Measurements from ENCODE around the gene DENND5A. TPM values are rescaled to one million over a fixed set of nuclear protein-coding genes. Genes with fewer than 3 reads are reported as not detected.

The DENND5A gene
- total RNA-seq, 3 donors from 2014 or later: 8.3 to 75.7 (median 17.3) TPM

GRCh38 chr11:9219572-9219971 is 45.6 kb downstream of the DENND5A start:
- no peak for DNase-seq
- H3K4me1 ChIP-seq (ENCODE audit: low read depth): peaks cover 4% of the 10 kb centered on the region
- intact Hi-C loops (cut with DNase I, micrococcal nuclease): no loop called here
- no peak for ATAC-seq
- no peaks in the 10 kb centered on the region for H3K9me3 ChIP-seq
- no peak overlapping the region for H3K4me3 ChIP-seq
- no peak for TF ChIP-seq CTCF (IDR thresholded peaks at IDR 0.05)
- no peaks in the 10 kb centered on the region for H3K36me3 ChIP-seq (ENCODE audit: low read depth)

- ATAC-seq: no peak
These were observed 46.0 kb downstream of the DENND5A start for GRCh38 chr11:9219115-9219514.

GRCh38 chr11:9214765-9215164 is 50.4 kb downstream of the DENND5A start:
- ATAC-seq: no peak
- intact Hi-C loops (cut with DNase I, micrococcal nuclease): no loop called here
- no peak for TF ChIP-seq CTCF (IDR thresholded peaks at IDR 0.05)

More at GRCh38 chr11:9219115-9219514, 46.0 kb downstream of the DENND5A start:
- no peak for DNase-seq
- H3K4me1 ChIP-seq (ENCODE audit: low read depth): peaks cover 4% of the 10 kb centered on the region
- intact Hi-C loops (cut with DNase I, micrococcal nuclease): no loop called here
- no peak for TF ChIP-seq CTCF (IDR thresholded peaks at IDR 0.05)
- H3K36me3 ChIP-seq (ENCODE audit: low read depth): no peaks in the 10 kb centered on the region
- no peaks in the 10 kb centered on the region for H3K9me3 ChIP-seq
- no peak overlapping the region for H3K4me3 ChIP-seq

GRCh38 chr11:9211322-9211721 is 53.8 kb downstream of the DENND5A start:
- DNase-seq (no peak), ATAC-seq (no peak)
- Histone ChIP-seq H3K9me3 (no peaks in the 10 kb centered on the region), H3K36me3 (ENCODE audit: low read depth) (no peaks in the 10 kb centered on the region), H3K4me1 (ENCODE audit: low read depth) (peaks cover 11% of the 10 kb centered on the region), H3K4me3 (no peak overlapping the region)
- intact Hi-C loops (cut with DNase I, micrococcal nuclease): no loop called here
- no peak for TF ChIP-seq CTCF (IDR thresholded peaks at IDR 0.05)

More at GRCh38 chr11:9214765-9215164, 50.4 kb downstream of the DENND5A start:
- Histone ChIP-seq H3K4me1 (ENCODE audit: low read depth) (peaks cover 11% of the 10 kb centered on the region), H3K4me3 (no peak overlapping the region), H3K36me3 (ENCODE audit: low read depth) (no peaks in the 10 kb centered on the region), H3K9me3 (no peaks in the 10 kb centered on the region)
- no peak for DNase-seq

- Histone ChIP-seq H3K4me3 (no peak overlapping the region), H3K9me3 (no peaks in the 10 kb centered on the region), H3K4me1 (ENCODE audit: low read depth) (peaks cover 11% of the 10 kb centered on the region), H3K36me3 (ENCODE audit: low read depth) (no peaks in the 10 kb centered on the region)
- intact Hi-C loops (cut with DNase I, micrococcal nuclease): no loop called here
- TF ChIP-seq CTCF (IDR thresholded peaks at IDR 0.05): no peak
- ATAC-seq (no peak), DNase-seq (no peak)
These were observed 54.2 kb downstream of the DENND5A start for GRCh38 chr11:9210922-9211320.
